ENCODE data around the gene POT1.

GRCh38 chr7:124780608-124781007 lies 149.0 kb downstream of the POT1 start:
- TF ChIP-seq, protein P1, sequence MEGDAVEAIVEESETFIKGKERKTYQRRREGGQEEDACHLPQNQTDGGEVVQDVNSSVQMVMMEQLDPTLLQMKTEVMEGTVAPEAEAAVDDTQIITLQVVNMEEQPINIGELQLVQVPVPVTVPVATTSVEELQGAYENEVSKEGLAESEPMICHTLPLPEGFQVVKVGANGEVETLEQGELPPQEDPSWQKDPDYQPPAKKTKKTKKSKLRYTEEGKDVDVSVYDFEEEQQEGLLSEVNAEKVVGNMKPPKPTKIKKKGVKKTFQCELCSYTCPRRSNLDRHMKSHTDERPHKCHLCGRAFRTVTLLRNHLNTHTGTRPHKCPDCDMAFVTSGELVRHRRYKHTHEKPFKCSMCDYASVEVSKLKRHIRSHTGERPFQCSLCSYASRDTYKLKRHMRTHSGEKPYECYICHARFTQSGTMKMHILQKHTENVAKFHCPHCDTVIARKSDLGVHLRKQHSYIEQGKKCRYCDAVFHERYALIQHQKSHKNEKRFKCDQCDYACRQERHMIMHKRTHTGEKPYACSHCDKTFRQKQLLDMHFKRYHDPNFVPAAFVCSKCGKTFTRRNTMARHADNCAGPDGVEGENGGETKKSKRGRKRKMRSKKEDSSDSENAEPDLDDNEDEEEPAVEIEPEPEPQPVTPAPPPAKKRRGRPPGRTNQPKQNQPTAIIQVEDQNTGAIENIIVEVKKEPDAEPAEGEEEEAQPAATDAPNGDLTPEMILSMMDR (optimal IDR thresholded peaks at IDR 0.05 in 1 of 3, IDR thresholded peaks at IDR 0.05 in 1 of 3, conservative IDR thresholded peaks at IDR 0.05 in 1 of 3; ENCODE audit: extremely low read depth in 1 of 3, insufficient read depth in 2 of 3, low read length in 3 of 3), result no peak
- no peak for TF ChIP-seq EZH2 (IDR thresholded peaks at IDR 0.05; ENCODE audit: low read length)

Data from keratinocyte (primary cell).